ENCODE results near the gene CAMK1. TPM values are rescaled to one million over a fixed set of nuclear protein-coding genes. Genes with fewer than 3 reads are reported as not detected.

CAMK1 gene
- total RNA-seq, 1 donor from 2014 or later: 7.1 TPM

GRCh38 chr3:9746330-9746729 is 23.4 kb downstream of the CAMK1 start:
- H3K4me3 ChIP-seq (ENCODE audit: insufficient read depth, low read depth, low read length): no peak overlapping the region
- Mint-ChIP-seq H3K36me3 (ENCODE audit: low read depth, unreplicated experiment) (peaks cover 31% of the 10 kb centered on the region), H3K4me3 (ENCODE audit: unreplicated experiment) (peak overlapping the region; percentile 43), H3K27me3 (ENCODE audit: low read depth, unreplicated experiment) (no peaks in the 10 kb centered on the region), H3K27ac (ENCODE audit: unreplicated experiment) (no peak overlapping the region), H3K9me3 (ENCODE audit: unreplicated experiment) (no peaks in the 10 kb centered on the region), H3K4me1 (ENCODE audit: low read depth, unreplicated experiment) (peaks cover 27% of the 10 kb centered on the region)
- H3K36me3 ChIP-seq (ENCODE audit: insufficient read depth, low read length): peaks cover 54% of the 10 kb centered on the region
- no peaks in the 10 kb centered on the region for H3K27me3 ChIP-seq (ENCODE audit: insufficient read depth, low read length)
- H3K4me2 ChIP-seq (ENCODE audit: low read length): peak overlapping the region; percentile 38
- no peak overlapping the region for H3K9ac ChIP-seq (ENCODE audit: low read length)
- DNase-seq (ENCODE audit: low read depth) (peak; percentile 88), FAIRE-seq (no peak)
- no peak for TF ChIP-seq EZH2 (IDR thresholded peaks at IDR 0.05; ENCODE audit: insufficient read depth, low read length)
- no peak for TF ChIP-seq CTCF (IDR thresholded peaks at IDR 0.05; ENCODE audit: insufficient read depth, low read depth, low read length)
- H3K4me1 ChIP-seq (ENCODE audit: insufficient read depth, low read length): peaks cover 33% of the 10 kb centered on the region
- no peaks in the 10 kb centered on the region for H3K9me3 ChIP-seq (ENCODE audit: insufficient read depth, low read depth, low read length)
- H3K27ac ChIP-seq (ENCODE audit: low read depth, low read length): peak overlapping the region; percentile 16
- H2AFZ ChIP-seq (ENCODE audit: low read depth, low read length): no peak overlapping the region
- peaks cover 12% of the 10 kb centered on the region for H3K79me2 ChIP-seq (ENCODE audit: insufficient read depth, low read length)
- peaks cover 18% of the 10 kb centered on the region for H4K20me1 ChIP-seq (ENCODE audit: insufficient read depth, low read length)

- Mint-ChIP-seq H3K4me3 (ENCODE audit: unreplicated experiment) (no peak overlapping the region), H3K4me1 (ENCODE audit: low read depth, unreplicated experiment) (peaks cover 24% of the 10 kb centered on the region), H3K27me3 (ENCODE audit: low read depth, unreplicated experiment) (no peaks in the 10 kb centered on the region), H3K9me3 (ENCODE audit: unreplicated experiment) (no peaks in the 10 kb centered on the region), H3K36me3 (ENCODE audit: low read depth, unreplicated experiment) (peaks cover 31% of the 10 kb centered on the region), H3K27ac (ENCODE audit: unreplicated experiment) (no peak overlapping the region)
- no peak for DNase-seq (ENCODE audit: low read depth)
- Histone ChIP-seq H3K36me3 (ENCODE audit: insufficient read depth, low read length) (peaks cover 61% of the 10 kb centered on the region), H4K20me1 (ENCODE audit: insufficient read depth, low read length) (peaks cover 25% of the 10 kb centered on the region), H3K4me3 (ENCODE audit: insufficient read depth, low read depth, low read length) (no peak overlapping the region), H3K9ac (ENCODE audit: low read length) (no peak overlapping the region), H3K4me2 (ENCODE audit: low read length) (no peak overlapping the region), H3K27ac (ENCODE audit: low read depth, low read length) (no peak overlapping the region), H3K79me2 (ENCODE audit: insufficient read depth, low read length) (peaks cover 6% of the 10 kb centered on the region), H3K4me1 (ENCODE audit: insufficient read depth, low read length) (peaks cover 27% of the 10 kb centered on the region), H2AFZ (ENCODE audit: low read depth, low read length) (no peak overlapping the region), H3K27me3 (ENCODE audit: insufficient read depth, low read length) (no peaks in the 10 kb centered on the region), H3K9me3 (ENCODE audit: insufficient read depth, low read depth, low read length) (no peaks in the 10 kb centered on the region)
- TF ChIP-seq EZH2 (IDR thresholded peaks at IDR 0.05; ENCODE audit: insufficient read depth, low read length): no peak
- no peak for TF ChIP-seq CTCF (IDR thresholded peaks at IDR 0.05; ENCODE audit: insufficient read depth, low read depth, low read length)
- FAIRE-seq: no peak
These were observed 24.2 kb downstream of the CAMK1 start for GRCh38 chr3:9745521-9745920.

DNA sequence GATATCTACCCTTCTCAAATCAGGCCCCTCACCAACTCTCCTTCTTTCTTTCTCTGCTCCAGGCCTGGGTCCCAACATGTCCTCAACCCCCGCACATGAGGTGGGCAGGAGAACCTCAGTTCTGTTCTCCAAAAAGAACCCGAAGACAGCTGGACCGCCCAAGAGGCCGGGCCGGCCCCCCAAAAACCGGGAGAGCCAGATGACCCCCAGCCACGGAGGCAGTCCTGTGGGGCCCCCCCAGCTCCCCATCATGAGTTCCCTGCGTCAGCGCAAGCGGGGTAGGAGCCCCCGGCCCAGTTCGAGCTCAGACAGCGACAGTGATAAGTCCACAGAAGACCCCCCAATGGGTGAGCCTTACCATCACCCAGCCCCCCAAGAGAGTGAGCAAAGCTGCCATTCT is 25.6 kb downstream of the CAMK1 start:
- no peaks in the 10 kb centered on the region for H3K27me3 ChIP-seq (ENCODE audit: insufficient read depth, low read length)
- DNase-seq (ENCODE audit: low read depth) (no peak), FAIRE-seq (no peak)
- H2AFZ ChIP-seq (ENCODE audit: low read depth, low read length): no peak overlapping the region
- H3K36me3 ChIP-seq (ENCODE audit: insufficient read depth, low read length): peaks cover 72% of the 10 kb centered on the region
- no peak overlapping the region for H3K4me2 ChIP-seq (ENCODE audit: low read length)
- no peak overlapping the region for H3K9ac ChIP-seq (ENCODE audit: low read length)
- peaks cover 13% of the 10 kb centered on the region for H3K79me2 ChIP-seq (ENCODE audit: insufficient read depth, low read length)
- H3K9me3 Mint-ChIP-seq (ENCODE audit: unreplicated experiment): no peaks in the 10 kb centered on the region
- H3K4me3 Mint-ChIP-seq (ENCODE audit: unreplicated experiment): no peak overlapping the region
- TF ChIP-seq CTCF (IDR thresholded peaks at IDR 0.05; ENCODE audit: insufficient read depth, low read depth, low read length): no peak
- TF ChIP-seq EZH2 (IDR thresholded peaks at IDR 0.05; ENCODE audit: insufficient read depth, low read length): no peak
- peaks cover 21% of the 10 kb centered on the region for H3K4me1 Mint-ChIP-seq (ENCODE audit: low read depth, unreplicated experiment)
- H3K27me3 Mint-ChIP-seq (ENCODE audit: low read depth, unreplicated experiment): no peaks in the 10 kb centered on the region
- H3K4me3 ChIP-seq (ENCODE audit: insufficient read depth, low read depth, low read length): no peak overlapping the region
- peaks cover 39% of the 10 kb centered on the region for H4K20me1 ChIP-seq (ENCODE audit: insufficient read depth, low read length)
- H3K36me3 Mint-ChIP-seq (ENCODE audit: low read depth, unreplicated experiment): peaks cover 28% of the 10 kb centered on the region
- H3K27ac ChIP-seq (ENCODE audit: low read depth, low read length): no peak overlapping the region
- no peak overlapping the region for H3K27ac Mint-ChIP-seq (ENCODE audit: unreplicated experiment)
- peaks cover 19% of the 10 kb centered on the region for H3K4me1 ChIP-seq (ENCODE audit: insufficient read depth, low read length)
- no peaks in the 10 kb centered on the region for H3K9me3 ChIP-seq (ENCODE audit: insufficient read depth, low read depth, low read length)

Data from astrocyte (in vitro differentiated cells and primary cell).